HG03571 (cell line): ENCODE data around the gene MBOAT2.
"Not testable (repeated sequence)": the region's sequence is repeated elsewhere in the genome, so short reads cannot be mapped to it uniquely, and the experiment has no call there.

Source experiments
- ATAC-seq: cut with Tn5 transposase; IDR thresholded peaks from one replicate; pipeline ENCODE4 v1.9.1; 2021; ENCODE audit not compliant: unreplicated experiment

Gene MBOAT2, protein sequence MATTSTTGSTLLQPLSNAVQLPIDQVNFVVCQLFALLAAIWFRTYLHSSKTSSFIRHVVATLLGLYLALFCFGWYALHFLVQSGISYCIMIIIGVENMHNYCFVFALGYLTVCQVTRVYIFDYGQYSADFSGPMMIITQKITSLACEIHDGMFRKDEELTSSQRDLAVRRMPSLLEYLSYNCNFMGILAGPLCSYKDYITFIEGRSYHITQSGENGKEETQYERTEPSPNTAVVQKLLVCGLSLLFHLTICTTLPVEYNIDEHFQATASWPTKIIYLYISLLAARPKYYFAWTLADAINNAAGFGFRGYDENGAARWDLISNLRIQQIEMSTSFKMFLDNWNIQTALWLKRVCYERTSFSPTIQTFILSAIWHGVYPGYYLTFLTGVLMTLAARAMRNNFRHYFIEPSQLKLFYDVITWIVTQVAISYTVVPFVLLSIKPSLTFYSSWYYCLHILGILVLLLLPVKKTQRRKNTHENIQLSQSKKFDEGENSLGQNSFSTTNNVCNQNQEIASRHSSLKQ

DNA sequence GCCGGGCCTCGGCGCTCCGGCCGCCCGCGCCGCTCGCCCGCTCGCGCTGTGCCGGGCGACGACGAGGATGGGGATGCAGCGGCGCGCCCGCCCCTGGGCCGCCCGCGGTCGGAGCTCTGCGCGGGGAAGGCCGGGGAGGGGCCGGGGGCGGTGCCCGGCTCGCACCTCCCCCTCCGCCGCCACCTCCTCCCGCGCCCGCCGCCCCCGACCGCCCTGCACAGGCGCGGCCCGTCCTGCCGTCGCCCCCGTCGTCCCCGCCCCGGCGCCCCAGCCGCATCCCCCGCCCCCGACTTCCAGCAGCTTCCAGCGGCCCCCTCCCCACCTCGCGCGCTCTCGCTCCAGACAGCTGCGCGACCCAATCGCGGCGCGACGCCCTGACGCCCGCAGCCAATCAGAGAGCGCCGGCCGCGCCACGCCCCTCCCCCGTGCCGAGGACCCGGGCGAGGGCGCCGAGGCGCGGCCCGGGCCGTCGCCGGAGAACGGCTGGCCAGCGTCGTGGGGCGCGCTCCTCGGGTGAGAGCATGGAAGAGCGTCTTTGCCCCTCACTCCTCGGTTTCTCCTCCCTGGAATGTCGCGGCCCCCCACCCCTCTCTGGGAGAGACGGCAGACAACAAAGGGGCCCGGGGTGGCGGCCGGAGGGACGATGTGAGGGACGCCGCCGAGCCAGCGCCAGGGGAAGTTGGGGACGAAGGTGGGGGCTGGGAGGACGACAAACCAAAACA, at the start of gene MBOAT2:
TSS of gene MBOAT2 (minus strand) at position 69 of the 722 bp plus-strand sequence. CDS start 70 bp downstream, outside the sequence.
- ATAC-seq, result peak; percentile 84

DNA sequence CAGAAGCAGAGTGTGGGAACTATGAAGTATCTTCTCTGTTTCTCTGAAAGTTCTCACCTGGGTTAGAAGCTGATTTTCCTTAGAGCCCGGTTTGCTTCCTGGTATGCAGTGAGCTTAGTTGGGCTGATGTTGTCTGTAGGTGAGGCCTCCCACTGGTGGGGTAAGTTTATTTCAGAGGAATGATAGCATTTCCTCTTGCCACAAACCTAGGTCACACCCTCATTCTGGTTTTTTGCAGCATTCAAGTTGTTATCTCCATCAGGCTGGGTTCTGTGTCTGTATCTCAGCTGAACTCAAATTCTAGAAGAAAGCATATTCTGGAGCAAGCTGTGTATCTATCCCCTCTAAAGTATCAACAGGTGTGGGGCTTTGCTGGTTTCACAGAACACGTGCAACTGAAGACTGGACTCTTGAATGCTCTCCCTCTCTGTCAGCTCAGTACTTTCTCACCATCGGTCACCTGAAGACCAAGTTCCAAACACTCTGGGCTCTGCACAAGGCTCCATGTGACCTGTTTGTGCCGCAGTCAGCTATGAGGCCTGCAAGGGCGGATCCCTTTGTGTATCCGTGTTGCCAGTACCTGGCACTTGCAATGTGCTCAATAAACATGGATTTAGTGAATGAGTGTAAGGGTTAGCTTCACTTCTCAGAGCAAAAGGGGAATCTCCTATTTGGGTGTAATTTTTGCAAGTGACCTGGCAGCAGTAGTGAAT, 49.5 kb upstream of the MBOAT2 start:
- no peak for ATAC-seq

DNA sequence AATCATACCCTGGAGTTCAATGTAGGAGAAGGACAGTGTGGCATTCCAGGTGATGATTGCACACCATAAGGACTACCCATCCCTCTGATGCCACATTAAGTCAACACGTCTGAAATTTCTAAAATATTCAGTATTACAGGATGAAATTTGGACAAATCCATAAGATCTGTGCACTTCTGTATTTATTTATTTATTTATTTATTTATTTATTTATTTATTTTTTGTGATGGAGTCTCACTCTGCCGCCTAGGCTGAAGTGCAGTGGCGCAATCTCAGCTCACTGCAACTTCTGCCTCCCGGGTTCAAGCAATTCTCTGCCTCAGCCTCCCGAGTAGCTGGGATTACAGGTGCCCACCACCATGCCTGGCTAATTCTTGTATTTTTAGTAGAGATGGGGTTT, 48.0 kb upstream of the MBOAT2 start:
- not testable (repeated sequence) for ATAC-seq

DNA sequence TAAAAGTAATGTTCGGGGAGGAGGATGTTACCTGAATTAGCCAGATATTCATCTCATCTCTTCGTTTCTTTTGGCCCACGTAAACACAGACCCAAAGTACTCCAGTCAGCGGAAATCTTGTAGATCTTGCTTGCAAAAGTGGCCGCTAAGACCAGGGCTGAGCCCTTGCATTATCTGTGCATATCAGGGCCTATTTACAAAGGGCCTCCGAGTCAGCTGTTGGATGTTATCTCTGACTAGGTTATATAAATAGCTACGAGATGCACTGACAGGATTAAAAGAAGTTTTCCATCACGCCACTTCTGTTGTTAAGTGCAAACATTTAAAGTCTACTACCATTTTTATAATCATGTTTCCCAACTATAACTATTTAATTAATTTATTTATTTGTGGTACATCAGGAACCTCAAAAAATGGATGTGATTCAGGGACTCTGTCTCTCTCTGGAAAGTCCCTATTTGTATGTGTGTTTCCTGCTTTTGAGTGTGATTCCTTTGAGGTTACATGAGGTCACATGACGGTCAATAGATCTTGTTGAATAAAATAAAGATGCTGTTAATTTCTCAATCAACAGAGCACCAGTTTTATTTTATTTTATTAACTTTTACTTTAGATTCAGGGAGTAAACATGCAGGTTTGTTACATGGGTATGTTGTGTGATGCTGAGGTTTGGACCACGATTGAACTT, 46.8 kb upstream of the MBOAT2 start:
- no peak for ATAC-seq

DNA sequence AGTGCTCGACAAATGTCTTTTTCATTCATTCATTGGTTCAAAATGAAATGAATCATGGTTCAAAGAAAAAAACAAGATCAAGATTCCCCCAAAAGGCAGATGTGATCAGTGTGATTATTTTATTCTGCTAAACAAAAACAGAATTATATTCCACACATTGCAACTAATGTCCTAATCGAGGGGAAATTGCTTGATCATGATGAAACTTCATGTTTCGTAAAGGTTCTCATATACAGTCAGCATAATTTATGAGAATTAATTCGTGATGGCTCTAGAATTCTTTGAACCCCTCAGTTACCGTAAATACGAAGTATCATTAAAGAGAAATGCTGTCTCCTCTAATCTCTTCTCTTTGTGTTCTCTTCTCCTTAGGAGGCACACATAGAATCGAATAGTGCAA, 42.1 kb upstream of the MBOAT2 start:
- no peak for ATAC-seq

DNA sequence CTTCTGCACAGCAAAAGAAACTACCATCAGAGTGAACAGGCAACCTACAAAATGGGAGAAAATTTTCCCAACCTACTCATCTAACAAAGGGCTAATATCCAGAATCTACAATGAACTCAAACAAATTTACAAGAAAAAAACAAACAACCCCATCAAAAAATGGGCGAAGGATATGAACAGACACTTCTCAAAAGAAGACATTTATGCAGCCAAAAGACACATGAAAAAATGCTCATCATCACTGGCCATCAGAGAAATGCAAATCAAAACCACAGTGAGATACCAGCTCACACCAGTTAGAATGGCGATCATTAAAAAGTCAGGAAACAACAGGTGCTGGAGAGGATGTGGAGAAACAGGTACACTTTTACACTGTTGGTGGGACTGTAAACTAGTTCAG, 40.0 kb upstream of the MBOAT2 start:
- not testable (repeated sequence) for ATAC-seq

DNA sequence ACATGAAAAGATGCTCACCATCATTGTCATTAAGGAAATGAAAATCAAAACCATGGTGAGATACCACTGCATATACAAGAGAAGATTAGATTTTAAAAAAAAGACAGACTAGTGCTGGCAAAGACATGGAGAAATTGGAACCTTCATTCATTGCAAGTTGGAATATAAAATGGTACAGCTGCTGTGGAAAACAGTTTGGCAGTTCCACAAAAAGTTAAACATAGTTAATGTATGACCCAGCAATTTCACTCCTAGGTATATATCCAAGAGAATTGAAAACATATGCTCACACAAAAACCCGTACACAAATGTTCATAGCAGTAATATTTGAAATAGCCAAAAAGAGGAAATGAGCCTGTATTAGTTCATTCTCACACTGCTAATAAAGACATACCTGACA, 33.7 kb upstream of the MBOAT2 start:
- no peak for ATAC-seq

DNA sequence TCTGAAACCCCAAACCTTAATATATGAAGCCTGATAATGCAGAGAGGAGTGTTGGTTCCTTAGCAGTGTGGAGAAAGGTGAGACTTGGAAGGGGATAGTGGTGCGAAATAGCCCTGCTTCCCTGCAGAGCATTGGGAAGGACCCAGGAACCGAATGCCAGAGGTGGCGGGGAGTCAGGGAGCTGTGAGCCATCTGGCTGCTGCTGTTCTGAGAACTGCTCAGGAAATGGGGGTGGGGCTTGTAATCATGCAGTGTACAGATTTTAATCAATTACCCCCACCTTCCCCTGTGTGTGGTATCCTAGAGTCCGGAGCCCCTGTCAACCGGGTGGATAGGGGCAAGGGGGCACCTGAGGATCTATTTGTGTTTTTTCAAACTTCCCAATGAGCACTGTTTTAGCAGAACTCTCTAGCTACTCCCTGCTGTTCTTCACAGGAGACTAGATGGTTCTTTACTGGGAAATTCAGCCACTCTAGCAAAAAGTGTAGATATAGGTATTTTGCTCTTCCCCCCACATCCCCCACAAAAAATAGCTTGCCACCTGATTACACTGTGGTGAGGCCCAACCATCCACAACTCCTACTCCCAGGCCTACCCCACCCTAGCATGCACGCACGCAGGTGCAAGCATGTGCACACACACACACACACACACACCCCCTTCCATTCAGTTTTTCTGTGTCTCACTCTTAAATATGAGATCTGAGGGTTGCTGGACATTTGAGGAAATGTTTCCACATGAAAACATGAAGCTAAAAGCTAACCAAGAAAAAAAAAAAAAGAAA, 30.1 kb upstream of the MBOAT2 start:
- no peak for ATAC-seq

DNA sequence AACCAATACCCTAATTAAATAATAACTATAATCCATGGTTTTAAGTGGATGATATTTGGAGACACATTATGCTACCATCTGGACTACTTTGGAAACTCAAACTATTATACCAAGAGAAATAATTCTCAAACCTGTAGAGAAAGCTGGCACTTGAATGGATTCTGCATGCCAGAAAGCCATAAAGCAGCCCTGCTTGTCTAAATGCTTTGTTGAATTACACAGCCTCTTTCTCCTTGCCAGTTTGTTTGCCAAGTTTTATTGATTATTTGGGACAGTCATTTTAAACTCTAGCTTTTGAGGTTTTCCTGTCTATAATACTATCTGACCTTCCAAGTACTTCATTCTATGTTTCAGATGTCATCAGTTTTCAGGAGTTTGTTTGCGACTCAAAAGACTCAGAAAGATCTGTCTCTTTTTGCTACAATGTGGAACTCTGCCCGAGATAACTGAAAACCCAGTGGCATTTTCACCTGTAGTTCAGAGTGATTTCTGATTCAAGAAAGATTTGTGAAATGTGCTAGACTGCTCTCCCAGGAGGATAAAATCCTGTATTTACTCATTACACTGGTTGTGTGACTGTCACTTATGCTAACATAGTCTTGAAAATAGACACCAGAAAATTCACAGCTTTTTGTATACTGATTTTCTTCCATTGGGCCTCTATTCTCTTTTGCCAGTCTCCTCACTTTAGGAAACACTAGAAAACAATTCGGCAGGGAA, 29.2 kb upstream of the MBOAT2 start:
- ATAC-seq, result no peak

DNA sequence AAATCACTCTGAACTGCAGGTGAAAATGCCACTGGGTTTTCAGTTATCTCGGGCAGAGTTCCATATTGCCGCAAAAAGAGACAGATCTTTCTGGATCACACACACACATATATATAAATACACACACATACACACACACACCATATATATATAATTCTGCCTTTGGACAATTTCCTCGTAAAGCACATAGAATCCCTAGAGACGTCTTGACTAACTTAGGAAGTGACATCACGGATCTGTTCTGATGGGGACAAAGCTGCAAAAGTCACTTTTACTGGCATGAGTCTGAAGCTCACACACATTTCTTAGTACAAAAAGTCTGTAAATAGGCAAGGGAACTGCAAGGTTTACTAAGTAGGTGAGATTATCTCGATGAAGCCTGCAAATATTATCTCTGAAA, 28.6 kb upstream of the MBOAT2 start:
- ATAC-seq, result no peak

DNA sequence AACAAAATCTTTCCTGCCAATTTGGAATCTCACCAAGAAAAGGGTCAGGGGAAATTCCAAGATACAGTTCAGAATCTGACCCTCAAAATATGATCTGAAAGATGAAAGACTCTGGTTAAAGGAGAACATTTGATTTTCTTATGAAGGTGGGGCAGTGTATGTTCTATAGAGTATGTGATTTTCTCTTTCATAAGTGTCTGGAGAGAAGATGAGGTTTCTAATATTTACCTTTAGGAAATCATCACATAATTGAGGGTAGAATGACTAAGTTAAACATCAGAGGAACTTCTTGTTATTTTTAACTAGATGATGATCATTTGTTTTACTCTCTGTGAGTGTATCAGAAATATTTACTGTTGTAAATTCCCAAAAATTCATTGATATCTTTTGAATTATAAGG, 27.8 kb upstream of the MBOAT2 start:
- no peak for ATAC-seq

DNA sequence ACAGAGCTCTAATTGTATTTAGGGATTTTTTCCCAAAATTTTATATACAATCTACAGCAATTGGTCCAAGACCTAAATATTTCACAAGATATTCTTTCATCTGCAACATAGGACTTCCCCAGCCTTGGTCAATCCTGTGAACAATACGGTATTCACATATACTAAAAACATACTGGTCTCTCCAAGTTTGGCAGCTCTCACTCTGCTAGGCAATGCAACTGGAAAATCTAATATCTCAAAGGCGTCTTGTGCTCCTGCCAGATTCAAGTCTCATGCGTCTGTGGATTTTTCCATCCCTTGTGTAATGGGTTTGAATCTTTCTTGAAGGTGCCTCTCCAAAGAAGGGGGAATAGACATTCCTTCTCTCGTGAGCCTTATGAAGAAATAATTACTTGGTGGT, 27.4 kb upstream of the MBOAT2 start:
- no peak for ATAC-seq

DNA sequence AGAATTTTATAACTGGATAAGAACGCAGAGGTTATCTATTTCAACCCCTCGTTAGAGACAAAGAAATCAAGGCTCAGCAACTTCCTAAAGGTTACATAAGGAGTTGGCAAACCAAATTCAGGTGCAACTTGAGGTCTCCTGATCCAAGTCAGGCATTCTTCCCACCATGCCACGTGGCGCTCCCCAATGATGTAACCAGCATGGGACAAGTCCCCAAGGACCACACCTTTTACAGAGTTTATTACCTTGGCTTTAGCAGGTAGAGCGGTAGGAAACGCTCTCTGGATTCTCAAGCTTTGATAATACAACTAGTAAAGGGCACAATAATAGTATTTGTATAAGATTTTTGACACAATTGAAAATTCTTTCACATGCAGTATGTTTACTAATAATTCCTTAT, 26.7 kb upstream of the MBOAT2 start:
- ATAC-seq, result no peak

DNA sequence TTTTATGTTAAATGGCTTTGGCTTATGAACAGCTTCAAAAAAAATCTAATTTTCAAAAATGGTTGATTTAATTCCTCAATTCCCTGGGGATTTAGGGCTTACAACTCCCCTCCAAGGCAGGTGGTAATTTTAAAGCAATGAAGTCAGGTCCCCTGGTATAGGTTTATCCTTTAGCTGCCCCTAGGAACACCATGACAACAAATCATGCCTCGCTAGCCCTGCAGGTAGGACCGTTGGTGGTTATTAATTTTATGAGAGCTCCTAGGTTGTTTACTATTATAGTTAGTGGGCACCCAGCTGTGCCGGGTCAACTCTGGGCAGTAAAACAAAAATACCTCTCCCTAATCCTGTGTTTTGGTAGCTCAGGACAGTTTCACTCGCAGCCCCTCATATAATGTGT, 26.2 kb upstream of the MBOAT2 start:
- ATAC-seq, result no peak

DNA sequence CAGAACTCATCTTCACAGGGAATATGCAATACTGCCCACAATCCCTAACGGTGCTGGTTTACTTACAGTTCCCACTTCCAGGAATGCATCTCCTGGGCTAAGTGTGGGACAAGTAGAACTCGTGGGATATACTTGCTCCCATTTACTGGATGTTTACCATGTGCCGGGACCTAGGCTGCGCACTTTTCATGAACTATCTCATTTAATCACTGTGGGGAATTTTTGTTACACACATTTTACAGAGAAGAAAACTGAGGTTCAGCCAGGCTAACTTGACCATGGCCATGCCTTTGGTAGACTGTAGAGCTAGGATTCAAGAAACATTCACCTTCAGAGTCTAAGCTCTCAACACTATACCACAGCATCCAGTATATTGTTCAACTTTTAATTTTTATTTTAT, 24.4 kb upstream of the MBOAT2 start:
- no peak for ATAC-seq

DNA sequence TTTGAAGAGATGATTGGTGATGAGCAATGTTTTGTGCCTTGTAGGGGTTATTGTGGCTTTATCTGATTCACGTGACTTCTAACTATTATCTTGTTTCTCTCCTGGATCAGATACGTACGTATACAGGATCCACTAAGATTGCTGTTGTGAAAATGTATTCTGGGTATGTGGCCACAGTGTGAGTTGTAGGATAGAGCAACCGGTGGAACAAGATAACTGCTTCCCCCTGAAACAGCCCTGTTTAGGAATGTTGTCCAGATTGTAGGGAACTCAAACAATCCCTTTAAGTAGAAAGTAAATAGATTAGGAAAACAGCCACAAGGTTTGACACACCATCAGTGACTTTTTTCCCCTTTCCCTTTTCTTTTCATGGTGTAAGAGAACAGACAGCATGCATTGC, 22.3 kb upstream of the MBOAT2 start:
- ATAC-seq, result no peak

DNA sequence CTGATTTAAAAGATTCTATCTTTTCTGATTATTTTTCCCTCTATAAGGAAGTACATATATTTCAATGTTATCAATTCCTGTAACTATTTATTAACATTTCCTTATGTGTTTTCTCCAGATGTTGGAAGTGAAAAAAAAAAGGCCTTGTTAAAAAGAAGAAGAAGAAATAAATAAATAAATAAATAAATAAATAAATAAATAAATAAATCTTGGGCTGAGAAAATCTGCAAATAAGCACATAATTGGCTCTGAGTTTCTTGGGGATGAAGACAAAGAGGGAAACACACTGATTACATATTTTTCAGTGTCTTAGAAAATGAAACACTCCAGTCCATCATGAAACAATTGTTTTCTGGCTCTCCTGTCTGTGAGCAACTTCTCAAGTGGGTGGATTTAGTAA, 21.1 kb upstream of the MBOAT2 start:
- no peak for ATAC-seq

DNA sequence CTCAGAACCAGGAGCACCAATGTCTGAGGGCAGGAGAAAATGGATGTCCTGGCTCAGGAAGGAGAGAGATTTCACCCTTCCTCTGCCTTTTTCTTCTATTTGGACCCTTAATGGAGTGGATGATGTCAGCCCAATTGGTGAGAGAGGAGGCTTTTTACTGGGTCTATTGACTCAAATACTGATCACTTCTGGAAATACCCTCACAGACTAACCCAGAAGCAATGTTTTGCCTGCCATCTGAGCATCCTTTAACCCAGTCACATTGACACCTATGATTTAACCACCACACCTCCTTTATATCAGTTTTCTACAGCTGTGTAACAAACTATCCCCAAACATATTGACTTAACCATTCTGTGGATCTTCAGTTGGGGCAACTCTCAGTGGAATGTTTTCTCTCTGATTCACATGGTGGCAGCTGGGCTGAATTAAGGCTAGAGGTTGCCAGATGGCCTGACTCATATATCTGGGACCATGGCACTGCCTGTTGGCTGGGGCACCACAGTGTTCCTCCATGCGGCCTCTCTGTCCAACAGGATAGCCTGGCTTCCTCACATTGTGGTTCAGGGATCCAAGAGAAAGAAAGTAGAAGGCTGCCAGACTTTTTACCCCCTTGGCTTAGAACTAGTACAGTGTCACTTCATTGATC, 18.2 kb upstream of the MBOAT2 start:
- no peak for ATAC-seq

DNA sequence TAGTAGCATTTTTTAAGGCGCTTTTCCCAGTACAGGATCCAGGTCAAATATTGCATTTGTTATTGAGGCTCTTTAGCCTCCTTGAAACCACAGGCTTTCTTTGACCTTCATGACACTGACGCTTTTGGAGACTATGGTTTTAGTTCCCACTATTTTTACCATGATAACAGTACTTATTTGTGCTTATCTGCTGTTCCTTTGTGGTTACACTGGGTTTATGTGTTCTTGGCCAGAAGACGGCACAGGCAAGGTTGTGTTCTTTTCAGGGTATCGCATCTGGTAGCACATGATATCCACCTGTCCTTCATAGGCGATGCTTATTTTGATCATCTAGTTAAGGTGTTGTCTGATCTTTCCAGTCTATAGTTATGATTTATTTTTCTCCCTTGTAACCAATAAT, 16.8 kb upstream of the MBOAT2 start:
- no peak for ATAC-seq
